Neural cell (in vitro differentiated cells): ENCODE measurements around the gene SMLR1. TPM values are rescaled to one million over a fixed set of nuclear protein-coding genes. Genes with fewer than 3 reads are reported as not detected.

Source experiments
- H2AFZ ChIP-seq: fragments of 200-600, 300-800 bp; sonication (generic), shearing (Covaris generic); 2 replicates; pipeline ENCODE4 v1.6.0; 2014; ENCODE audit warnings: low read depth, mild to moderate bottlenecking, antibody characterized with exemption, low read length, moderate library complexity
- H3F3A ChIP-seq: fragments of 200-600 bp; shearing (Covaris generic); 2 replicates; pipeline ENCODE4 v1.6.1; 2016; ENCODE audit warnings: mild to moderate bottlenecking, moderate library complexity, mixed read lengths, antibody characterized with exemption, low read length; ENCODE audit not compliant: insufficient read depth, poor library complexity, severe bottlenecking
- H3K27ac ChIP-seq: fragments of 200-600, 300-800 bp; sonication (generic), shearing (Covaris generic); 2 replicates; pipeline ENCODE4 v1.5.1; 2014; ENCODE audit warnings: mild to moderate bottlenecking, low read length, moderate library complexity
- H3K27me3 ChIP-seq: fragments of 300-800, 200-600 bp; sonication (generic), shearing (Covaris generic); 2 replicates; pipeline ENCODE4 v1.6.0; 2014; ENCODE audit warnings: mild to moderate bottlenecking, low read depth, low read length, moderate library complexity; ENCODE audit not compliant: insufficient read depth
- H3K36me3 ChIP-seq: fragments of 300-800, 200-600 bp; sonication (generic), shearing (Covaris generic); 2 replicates; pipeline ENCODE4 v1.5.1; 2014; ENCODE audit warnings: mild to moderate bottlenecking, antibody characterized with exemption, low read length, moderate library complexity; ENCODE audit not compliant: insufficient read depth
- H3K4me2 ChIP-seq: fragments of 300-800, 200-600 bp; sonication (generic), shearing (Covaris generic); 2 replicates; pipeline ENCODE4 v1.6.0; 2014; ENCODE audit warnings: mild to moderate bottlenecking, low read length
- H3K4me3 ChIP-seq: fragments of 300-800, 200-600 bp; sonication (generic), shearing (Covaris generic); 2 replicates; pipeline ENCODE4 v1.5.1; 2014; ENCODE audit warnings: mild to moderate bottlenecking, low read length, moderate library complexity
- H3K79me2 ChIP-seq: fragments of 200-600 bp; shearing (Covaris generic); replicated peaks from 2 replicates; pipeline ENCODE4 v1.6.0; 2014; ENCODE audit warnings: mild to moderate bottlenecking, low read length, moderate library complexity; ENCODE audit not compliant: insufficient read depth
- H3K9ac ChIP-seq: fragments of 300-800, 200-600 bp; sonication (generic), shearing (Covaris generic); 2 replicates; pipeline ENCODE4 v1.6.1; 2016; ENCODE audit warnings: mild to moderate bottlenecking, low read length, mixed read lengths
- H3K9me2 ChIP-seq: fragments of 200-600 bp; shearing (Covaris generic); 2 replicates; pipeline ENCODE4 v1.6.1; 2016; ENCODE audit warnings: mild to moderate bottlenecking, low read length, mixed read lengths; ENCODE audit not compliant: insufficient read depth
- H3K9me3 ChIP-seq: fragments of 200-600, 300-800 bp; sonication (generic), shearing (Covaris generic); 2 replicates; pipeline ENCODE4 v1.6.1; 2016; ENCODE audit warnings: mild to moderate bottlenecking, mixed run types, low read length, moderate library complexity, mixed read lengths
- H4K20me1 ChIP-seq: fragments of 200-600 bp; shearing (Covaris generic); 2 replicates; pipeline ENCODE4 v1.6.1; 2016; ENCODE audit warnings: mild to moderate bottlenecking, mixed run types; ENCODE audit not compliant: insufficient read depth
- EP300 ChIP-seq: fragments of 450-650 bp; conservative IDR thresholded peaks from 2 replicates; pipeline ENCODE4 v1.6.1; 2014; ENCODE audit warnings: antibody characterized with exemption, mild to moderate bottlenecking, moderate library complexity; ENCODE audit not compliant: poor library complexity, severe bottlenecking
- EZH2 ChIP-seq: fragments of 200-600, 300-800 bp; shearing (Covaris generic), sonication (generic); IDR thresholded peaks from 2 replicates; pipeline ENCODE4 v1.6.1; 2014; ENCODE audit warnings: antibody characterized with exemption, low read length, borderline replicate concordance, mild to moderate bottlenecking; ENCODE audit not compliant: insufficient read depth, poor library complexity, severe bottlenecking
- MXI1 ChIP-seq: fragments of 450-650 bp; conservative IDR thresholded peaks from 2 replicates; pipeline ENCODE4 v1.6.1; 2014; ENCODE audit warnings: antibody characterized with exemption, mild to moderate bottlenecking; ENCODE audit not compliant: poor library complexity, severe bottlenecking
- POLR2AphosphoS5 ChIP-seq: IDR thresholded peaks from 2 replicates; pipeline ENCODE4 v1.6.1; 2012
- RAD21 ChIP-seq: fragments of 450-650 bp; conservative IDR thresholded peaks from 2 replicates; pipeline ENCODE4 v1.6.1; 2014; ENCODE audit warnings: antibody characterized with exemption, mild to moderate bottlenecking, moderate library complexity
- SMC3 ChIP-seq: fragments of 450-650 bp; conservative IDR thresholded peaks from 2 replicates; pipeline ENCODE4 v1.6.1; 2014; ENCODE audit warnings: antibody characterized with exemption, mild to moderate bottlenecking, moderate library complexity; ENCODE audit not compliant: poor library complexity
- TAF1 ChIP-seq: IDR thresholded peaks from 2 replicates; pipeline ENCODE4 v1.6.1; 2012; ENCODE audit warnings: low read depth
- polyA minus RNA-seq: library from RNA; depleted of rRNA, polyadenylated mRNA; stranded (reverse); fragments of >200 nt; gene quantifications from 2 replicates; pipeline ENCODE4 v1.2.3, GENCODE V29; 2014
- polyA plus RNA-seq: library from polyadenylated mRNA; depleted of rRNA; stranded (reverse); fragments of >200 nt; gene quantifications from 2 replicates; pipeline ENCODE4 v1.2.3, GENCODE V29; 2014
- TF ChIP-seq, protein P1 (sequence below): fragments of 450-650 bp; IDR thresholded peaks from 2 replicates; pipeline ENCODE4 v1.5.1; 2014; ENCODE audit warnings: antibody characterized with exemption, mild to moderate bottlenecking, moderate library complexity; ENCODE audit not compliant: poor library complexity, severe bottlenecking
- TF ChIP-seq, protein P2 (sequence below): IDR thresholded peaks from 2 replicates; pipeline ENCODE4 v1.6.1; 2012; ENCODE audit warnings: borderline replicate concordance

Gene SMLR1
- polyA plus RNA-seq, result not detected in 2 replicates
- polyA minus RNA-seq, result not detected in 2 replicates

DNA sequence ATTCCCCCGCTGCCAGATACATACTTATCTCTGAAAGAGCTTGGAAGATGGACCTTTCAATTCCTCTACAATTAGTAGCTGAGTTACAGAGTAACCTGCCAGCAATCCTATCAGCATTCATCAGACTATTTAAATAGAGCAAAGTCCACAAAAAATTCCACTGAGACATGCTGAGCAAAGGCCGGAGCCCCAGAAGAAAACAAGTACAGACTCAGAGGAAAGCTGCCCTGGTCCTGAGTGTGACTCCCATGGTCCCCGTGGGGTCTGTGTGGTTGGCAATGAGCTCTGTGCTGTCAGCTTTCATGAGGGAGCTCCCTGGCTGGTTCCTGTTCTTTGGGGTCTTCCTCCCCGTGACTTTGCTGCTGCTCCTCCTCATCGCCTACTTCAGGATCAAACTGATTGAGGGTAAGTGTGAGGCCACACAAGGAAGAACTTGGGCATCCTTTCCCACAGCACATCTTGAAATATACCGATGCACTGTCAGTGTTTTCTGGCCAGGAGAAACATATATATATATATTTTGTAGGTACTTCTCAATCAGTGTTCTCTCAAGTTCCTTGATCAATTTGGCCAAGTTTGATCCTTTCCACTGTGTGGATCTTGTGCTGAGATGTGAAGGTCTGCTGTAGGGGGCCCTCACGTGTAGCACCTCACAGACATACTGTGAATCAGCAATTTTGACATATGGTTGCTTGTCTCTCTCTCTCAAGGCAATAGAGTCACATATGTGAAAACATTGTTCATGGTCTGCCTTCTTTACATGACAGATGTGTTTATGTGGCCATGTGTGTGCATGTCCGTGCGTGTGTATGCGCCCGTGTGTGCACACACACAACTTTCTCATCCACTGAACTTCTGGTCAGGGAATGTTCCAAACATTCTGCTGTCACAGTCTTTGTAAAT is at the start of gene SMLR1:
Gene SMLR1 (plus strand): TSS at position 160 of the 903 bp plus-strand sequence. CDS start 8 bp downstream, at position 168.
- Histone ChIP-seq H3K4me2 (no peak within 1 kb of the TSS), H2AFZ (no peak within 1 kb of the TSS), H3K79me2 (no peaks in the 10 kb centered on the region), H3K9me2 (no peaks in the 10 kb centered on the region), H3F3A (no peaks in the 10 kb centered on the region), H3K9me3 (no peaks in the 10 kb centered on the region), H3K36me3 (no peaks in the 10 kb centered on the region), H4K20me1 (no peaks in the 10 kb centered on the region), H3K27me3 (no peaks in the 10 kb centered on the region), H3K9ac (no peak within 1 kb of the TSS), H3K27ac (peak within 1 kb of the TSS; percentile 39), H3K4me3 (no peak within 1 kb of the TSS)
- TF ChIP-seq, protein P1, sequence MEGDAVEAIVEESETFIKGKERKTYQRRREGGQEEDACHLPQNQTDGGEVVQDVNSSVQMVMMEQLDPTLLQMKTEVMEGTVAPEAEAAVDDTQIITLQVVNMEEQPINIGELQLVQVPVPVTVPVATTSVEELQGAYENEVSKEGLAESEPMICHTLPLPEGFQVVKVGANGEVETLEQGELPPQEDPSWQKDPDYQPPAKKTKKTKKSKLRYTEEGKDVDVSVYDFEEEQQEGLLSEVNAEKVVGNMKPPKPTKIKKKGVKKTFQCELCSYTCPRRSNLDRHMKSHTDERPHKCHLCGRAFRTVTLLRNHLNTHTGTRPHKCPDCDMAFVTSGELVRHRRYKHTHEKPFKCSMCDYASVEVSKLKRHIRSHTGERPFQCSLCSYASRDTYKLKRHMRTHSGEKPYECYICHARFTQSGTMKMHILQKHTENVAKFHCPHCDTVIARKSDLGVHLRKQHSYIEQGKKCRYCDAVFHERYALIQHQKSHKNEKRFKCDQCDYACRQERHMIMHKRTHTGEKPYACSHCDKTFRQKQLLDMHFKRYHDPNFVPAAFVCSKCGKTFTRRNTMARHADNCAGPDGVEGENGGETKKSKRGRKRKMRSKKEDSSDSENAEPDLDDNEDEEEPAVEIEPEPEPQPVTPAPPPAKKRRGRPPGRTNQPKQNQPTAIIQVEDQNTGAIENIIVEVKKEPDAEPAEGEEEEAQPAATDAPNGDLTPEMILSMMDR, result no peak
- TF ChIP-seq, protein P2, sequence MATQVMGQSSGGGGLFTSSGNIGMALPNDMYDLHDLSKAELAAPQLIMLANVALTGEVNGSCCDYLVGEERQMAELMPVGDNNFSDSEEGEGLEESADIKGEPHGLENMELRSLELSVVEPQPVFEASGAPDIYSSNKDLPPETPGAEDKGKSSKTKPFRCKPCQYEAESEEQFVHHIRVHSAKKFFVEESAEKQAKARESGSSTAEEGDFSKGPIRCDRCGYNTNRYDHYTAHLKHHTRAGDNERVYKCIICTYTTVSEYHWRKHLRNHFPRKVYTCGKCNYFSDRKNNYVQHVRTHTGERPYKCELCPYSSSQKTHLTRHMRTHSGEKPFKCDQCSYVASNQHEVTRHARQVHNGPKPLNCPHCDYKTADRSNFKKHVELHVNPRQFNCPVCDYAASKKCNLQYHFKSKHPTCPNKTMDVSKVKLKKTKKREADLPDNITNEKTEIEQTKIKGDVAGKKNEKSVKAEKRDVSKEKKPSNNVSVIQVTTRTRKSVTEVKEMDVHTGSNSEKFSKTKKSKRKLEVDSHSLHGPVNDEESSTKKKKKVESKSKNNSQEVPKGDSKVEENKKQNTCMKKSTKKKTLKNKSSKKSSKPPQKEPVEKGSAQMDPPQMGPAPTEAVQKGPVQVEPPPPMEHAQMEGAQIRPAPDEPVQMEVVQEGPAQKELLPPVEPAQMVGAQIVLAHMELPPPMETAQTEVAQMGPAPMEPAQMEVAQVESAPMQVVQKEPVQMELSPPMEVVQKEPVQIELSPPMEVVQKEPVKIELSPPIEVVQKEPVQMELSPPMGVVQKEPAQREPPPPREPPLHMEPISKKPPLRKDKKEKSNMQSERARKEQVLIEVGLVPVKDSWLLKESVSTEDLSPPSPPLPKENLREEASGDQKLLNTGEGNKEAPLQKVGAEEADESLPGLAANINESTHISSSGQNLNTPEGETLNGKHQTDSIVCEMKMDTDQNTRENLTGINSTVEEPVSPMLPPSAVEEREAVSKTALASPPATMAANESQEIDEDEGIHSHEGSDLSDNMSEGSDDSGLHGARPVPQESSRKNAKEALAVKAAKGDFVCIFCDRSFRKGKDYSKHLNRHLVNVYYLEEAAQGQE, result no peak
- TF ChIP-seq POLR2AphosphoS5, result no peak
- TF ChIP-seq EP300, result no peak
- no peak for TF ChIP-seq EZH2
- no peak for TF ChIP-seq TAF1

- TF ChIP-seq MXI1 (no peak), RAD21 (no peak), SMC3 (no peak), POLR2AphosphoS5 (no peak), EZH2 (no peak), TAF1 (no peak)
- TF ChIP-seq, protein P2, result no peak
- TF ChIP-seq, protein P1, result no peak
- Histone ChIP-seq H3K36me3 (no peaks in the 10 kb centered on the region), H3K9ac (no peak overlapping the region), H3K27ac (no peak overlapping the region), H2AFZ (no peak overlapping the region), H3K79me2 (no peaks in the 10 kb centered on the region), H4K20me1 (no peaks in the 10 kb centered on the region), H3K4me2 (no peak overlapping the region), H3K27me3 (no peaks in the 10 kb centered on the region), H3K9me3 (no peaks in the 10 kb centered on the region), H3K9me2 (no peaks in the 10 kb centered on the region), H3F3A (no peaks in the 10 kb centered on the region), H3K4me3 (no peak overlapping the region)
These were observed 48.1 kb upstream of the SMLR1 start for GRCh38 chr6:130778946-130779657.
